Panc1 (cell line): ENCODE results near the gene NTRK2. TPM values are rescaled to one million over a fixed set of nuclear protein-coding genes. Genes with fewer than 3 reads are reported as not detected.
A peak's percentile ranks its signal among the peaks of the same experiment; 100 is the strongest.

ENCODE experiments used
- ATAC-seq: fragments of 200-7000 bp; cut with Tn5 transposase; 2 replicates; pipeline ENCODE4 v1.9.1; 2020; ENCODE audit warnings: mild to moderate bottlenecking, moderate library complexity
- BruUV-seq: library from RNA; stranded (reverse); fragments of 400-500 nt; replicated peaks from 2 replicates; lab custom pipeline; 2021; lab: Mats Ljungman, UMichigan
- CTCF ChIA-PET: fragments of 300-600 bp; sonication (Branson Sonifier 250); formaldehyde crosslinking; loops from one replicate; lab custom pipeline; 2022; ENCODE audit warnings: antibody characterized with exemption; lab: Charles Lee
- POLR2A ChIA-PET: fragments of 300-600 bp; sonication (Branson Sonifier 250); formaldehyde crosslinking; loops from one replicate; lab custom pipeline; 2022; ENCODE audit warnings: antibody characterized with exemption; lab: Charles Lee
- DNase-seq: peaks from one replicate; pipeline ENCODE4 v3.0.0-alpha.2; 2010; ENCODE audit warnings: low read depth, low spot score
- H3K27ac ChIP-seq: 2 replicates; pipeline ENCODE4 v1.5.1; 2011; ENCODE audit warnings: mild to moderate bottlenecking, low read length, inconsistent platforms
- H3K27me3 ChIP-seq: fragments of 200-500 bp; sonication (Bioruptor generic); 2 replicates; pipeline ENCODE4 v1.6.0; 2014; ENCODE audit warnings: low read length, inconsistent platforms; ENCODE audit not compliant: control insufficient read depth, insufficient read depth
- H3K36me3 ChIP-seq: fragments of 200-500 bp; sonication (Bioruptor generic); 2 replicates; pipeline ENCODE4 v1.5.1; 2014; ENCODE audit warnings: inconsistent platforms, mild to moderate bottlenecking, low read length, moderate library complexity; ENCODE audit not compliant: control insufficient read depth, insufficient read depth
- H3K4me1 ChIP-seq: 2 replicates; pipeline ENCODE4 v1.5.1; 2011; ENCODE audit warnings: inconsistent platforms, mild to moderate bottlenecking, low read length, moderate library complexity; ENCODE audit not compliant: control insufficient read depth, insufficient read depth
- H3K4me3 ChIP-seq, 2 experiments: 2 replicates each; pipeline ENCODE4 v1.5.1; 2011 to 2012; ENCODE audit warnings: low read depth in 2 of 2, low read length in 2 of 2, mild to moderate bottlenecking in 2 of 2, inconsistent platforms in 1 of 2, moderate library complexity in 1 of 2
- H3K9me3 ChIP-seq: fragments of 200-500 bp; sonication (Bioruptor generic); 2 replicates; pipeline ENCODE4 v1.5.1; 2014; ENCODE audit warnings: low read depth, mild to moderate bottlenecking, inconsistent platforms, low read length, moderate library complexity; ENCODE audit not compliant: control insufficient read depth, insufficient read depth
- CTCF ChIP-seq: fragments of 450-650 bp; IDR thresholded peaks from 2 replicates; pipeline ENCODE4 v1.5.1; 2017; ENCODE audit warnings: mild to moderate bottlenecking
- POLR2AphosphoS5 ChIP-seq: IDR thresholded peaks from 2 replicates; pipeline ENCODE4 v1.6.1; 2012; ENCODE audit warnings: mild to moderate bottlenecking, low read depth, low read length, moderate library complexity
- REST ChIP-seq, 2 experiments: IDR thresholded peaks; 2 replicates each; pipeline ENCODE4 v1.6.1; 2011 to 2012; ENCODE audit warnings: low read depth in 2 of 2, control low read depth in 1 of 2, low read length in 1 of 2, mild to moderate bottlenecking in 1 of 2, moderate library complexity in 1 of 2; ENCODE audit not compliant: insufficient read depth in 1 of 2
- SIN3A ChIP-seq: IDR thresholded peaks from 2 replicates; pipeline ENCODE4 v1.6.1; 2012; ENCODE audit warnings: low read depth, mild to moderate bottlenecking, low read length, moderate library complexity, borderline replicate concordance; ENCODE audit not compliant: insufficient read depth
- TCF7L2 ChIP-seq: IDR thresholded peaks from 2 replicates; pipeline ENCODE4 v1.6.1; 2011; ENCODE audit warnings: mild to moderate bottlenecking, low read depth, low read length, inconsistent platforms
- in situ Hi-C: cut with HindIII; loops from 2 replicates; pipeline ENCODE4 v1.10.0; 2016; ENCODE audit warnings: low sequenced_read_pairs, low pct_unique_long_range_greater_than_20kb
- intact Hi-C: fragments of 100-400 bp; cut with micrococcal nuclease; formaldehyde crosslinking; loops from one replicate; pipeline ENCODE4 v1.10.0; 2022; ENCODE audit not compliant: unreplicated experiment
- total RNA-seq: library from RNA; stranded (reverse); gene quantifications from one replicate; pipeline ENCODE4 v1.2.1, GENCODE V29; 2021; ENCODE audit not compliant: unreplicated experiment

Gene NTRK2
- total RNA-seq, 1 experiment from 2014 or later = 0.23 TPM

GRCh38 chr9:85042981-85043647 lies 373.6 kb downstream of the NTRK2 start:
- Histone ChIP-seq H3K4me1 (no peaks in the 10 kb centered on the region), H3K4me3 (no peak overlapping the region), H3K27ac (no peak overlapping the region), H3K27me3 (no peaks in the 10 kb centered on the region), H3K36me3 (no peaks in the 10 kb centered on the region), H3K9me3 (no peaks in the 10 kb centered on the region)
- intact Hi-C loops (no loop called here), in situ Hi-C loops (no loop called here)
- ChIA-PET CTCF (no interaction called here), POLR2A (no interaction called here)
- TF ChIP-seq POLR2AphosphoS5 (no peak), SIN3A (no peak), CTCF (no peak), TCF7L2 (no peak), REST (IDR thresholded peaks at IDR 0.05; ENCODE audit: insufficient read depth in 1 of 2, low read depth in 2 of 2, low read length in 1 of 2) (no peak)
- DNase-seq (no peak), ATAC-seq (no peak)
- no TSS peak for BruUV-seq

- no peaks in the 10 kb centered on the region for H3K27me3 ChIP-seq
- DNase-seq (peak; percentile 39), ATAC-seq (no peak)
- no peaks in the 10 kb centered on the region for H3K4me1 ChIP-seq
- POLR2A ChIA-PET = no interaction called here
- CTCF ChIA-PET = no interaction called here
- intact Hi-C loops = no loop called here
- no peak overlapping the region for H3K27ac ChIP-seq
- no peaks in the 10 kb centered on the region for H3K9me3 ChIP-seq
- no peak overlapping the region for H3K4me3 ChIP-seq
- no TSS peak for BruUV-seq
- no peak for TF ChIP-seq POLR2AphosphoS5
- no peak for TF ChIP-seq TCF7L2
- TF ChIP-seq CTCF = no peak
- TF ChIP-seq REST (IDR thresholded peaks at IDR 0.05; ENCODE audit: insufficient read depth in 1 of 2, low read depth in 2 of 2, low read length in 1 of 2) = no peak
- TF ChIP-seq SIN3A = no peak
- in situ Hi-C loops = no loop called here
- no peaks in the 10 kb centered on the region for H3K36me3 ChIP-seq
Observed at GRCh38 chr9:85045271-85045670, 375.7 kb downstream of the NTRK2 start.
